Stomach (tissue), 4 donors: Measurements from ENCODE around the gene CLDN1.

Experiments used
- POLR2A ChIP-seq, 4 donors: fragments of 450-650 bp; IDR thresholded peaks; one replicate each; pipeline ENCODE4 v1.6.1; 2016; ENCODE audit warnings: antibody characterized with exemption in 4 of 4, control low read depth in 2 of 4, mild to moderate bottlenecking in 1 of 4, moderate library complexity in 1 of 4
- TF ChIP-seq, protein P1 (sequence below), 7 experiments: fragments of 450-650 bp in 4 of 7; fragments of 200-600 bp in 3 of 7; sonication (generic) in 3 of 7; IDR thresholded peaks; one replicate each; pipeline ENCODE4 v1.5.1; 2016 to 2019; ENCODE audit warnings: antibody characterized with exemption in 7 of 7, control low read depth in 2 of 7, mild to moderate bottlenecking in 1 of 7

DNA sequence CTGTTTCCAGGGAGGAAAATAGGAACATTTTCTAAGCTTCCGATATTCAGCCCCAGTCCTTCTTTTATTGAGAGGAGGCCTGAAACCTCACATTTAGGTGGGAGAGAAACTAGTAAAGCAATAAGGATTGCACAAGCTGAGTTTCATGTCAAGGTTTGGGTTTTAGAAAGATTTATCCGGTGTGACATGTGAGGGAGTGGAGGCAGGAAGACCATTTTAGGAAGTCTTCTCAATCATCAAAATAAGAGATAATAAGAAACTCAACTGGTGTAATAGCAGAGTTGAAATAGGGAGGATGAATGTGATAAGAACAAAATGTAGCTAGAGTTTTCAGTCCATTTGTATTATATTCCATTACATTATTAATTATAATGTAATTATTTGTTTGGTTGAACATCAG, 38.0 kb upstream of the CLDN1 start:
- TF ChIP-seq, protein P1, sequence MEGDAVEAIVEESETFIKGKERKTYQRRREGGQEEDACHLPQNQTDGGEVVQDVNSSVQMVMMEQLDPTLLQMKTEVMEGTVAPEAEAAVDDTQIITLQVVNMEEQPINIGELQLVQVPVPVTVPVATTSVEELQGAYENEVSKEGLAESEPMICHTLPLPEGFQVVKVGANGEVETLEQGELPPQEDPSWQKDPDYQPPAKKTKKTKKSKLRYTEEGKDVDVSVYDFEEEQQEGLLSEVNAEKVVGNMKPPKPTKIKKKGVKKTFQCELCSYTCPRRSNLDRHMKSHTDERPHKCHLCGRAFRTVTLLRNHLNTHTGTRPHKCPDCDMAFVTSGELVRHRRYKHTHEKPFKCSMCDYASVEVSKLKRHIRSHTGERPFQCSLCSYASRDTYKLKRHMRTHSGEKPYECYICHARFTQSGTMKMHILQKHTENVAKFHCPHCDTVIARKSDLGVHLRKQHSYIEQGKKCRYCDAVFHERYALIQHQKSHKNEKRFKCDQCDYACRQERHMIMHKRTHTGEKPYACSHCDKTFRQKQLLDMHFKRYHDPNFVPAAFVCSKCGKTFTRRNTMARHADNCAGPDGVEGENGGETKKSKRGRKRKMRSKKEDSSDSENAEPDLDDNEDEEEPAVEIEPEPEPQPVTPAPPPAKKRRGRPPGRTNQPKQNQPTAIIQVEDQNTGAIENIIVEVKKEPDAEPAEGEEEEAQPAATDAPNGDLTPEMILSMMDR (IDR thresholded peaks at IDR 0.05): no peak
- no peak for TF ChIP-seq POLR2A (IDR thresholded peaks at IDR 0.05)
